Right atrium auricular region (tissue), 2 donors: Measurements from ENCODE around the gene IL5RA. TPM values are rescaled to one million over a fixed set of nuclear protein-coding genes. Genes with fewer than 3 reads are reported as not detected.

ENCODE experiments used
- DNase-seq: peaks from one replicate; pipeline ENCODE4 v3.0.0-alpha.2; 2019; ENCODE audit warnings: low spot score
- H3K27ac ChIP-seq, 2 donors: fragments of 200-600 bp; sonication (generic); 1 replicate in 1 of 2; 2 replicates in 1 of 2; pipeline ENCODE4 v1.5.1; 2016 to 2019
- H3K27me3 ChIP-seq, 2 donors: fragments of 200-600 bp; sonication (generic); one replicate each; pipeline versions ENCODE4 v1.5.1 to v1.6.0; 2017 to 2019
- H3K36me3 ChIP-seq: fragments of 200-600 bp; sonication (generic); one replicate; pipeline ENCODE4 v1.5.1; 2016
- H3K4me1 ChIP-seq, 2 donors: fragments of 200-600 bp; sonication (generic); one replicate each; pipeline versions ENCODE4 v1.5.1 to v1.6.0; 2017 to 2019
- H3K4me3 ChIP-seq, 2 donors: fragments of 200-600 bp; sonication (generic); 1 replicate in 1 of 2; 2 replicates in 1 of 2; pipeline ENCODE4 v1.5.1; 2017 to 2019; ENCODE audit warnings: mild to moderate bottlenecking in 1 of 2, moderate library complexity in 1 of 2
- H3K9me3 ChIP-seq, 2 donors: fragments of 200-600 bp; sonication (generic); one replicate each; pipeline ENCODE4 v1.5.1; 2019
- total RNA-seq, 2 donors: library from RNA; depleted of rRNA; stranded (reverse); fragments of >200 nt; gene quantifications; one replicate each; pipeline ENCODE4 v1.1.0, GENCODE V29; 2016
- TF ChIP-seq, protein P1 (sequence below), 2 donors: fragments of 200-600 bp; sonication (generic); IDR thresholded peaks; one replicate each; pipeline ENCODE4 v1.5.1; 2019; ENCODE audit warnings: antibody characterized with exemption in 2 of 2

The IL5RA gene
- total RNA-seq, 2 donors from 2014 or later, result 0.51 to 2.6 TPM

DNA sequence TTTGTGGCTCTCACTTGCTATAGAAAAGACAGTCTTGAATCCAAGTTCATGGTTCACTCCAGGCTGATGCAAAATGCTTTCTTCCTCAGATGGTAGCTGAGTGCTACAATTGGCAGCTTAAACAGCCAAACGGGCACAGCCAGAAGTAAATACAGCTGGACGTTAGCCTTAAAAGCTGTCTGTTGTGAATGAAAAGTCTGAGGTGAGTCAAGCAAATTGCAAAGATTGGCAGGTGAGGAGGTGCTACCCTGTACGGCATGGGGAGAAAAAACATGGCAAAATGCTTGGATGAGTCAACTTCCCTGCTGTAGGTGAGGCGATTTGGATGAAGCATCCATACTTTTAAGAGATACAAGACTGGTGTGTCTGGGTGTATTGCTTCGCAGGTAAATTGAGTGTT, 40.5 kb downstream of the IL5RA start:
- DNase-seq, result no peak
- Histone ChIP-seq H3K27me3 (no peaks in the 10 kb centered on the region), H3K9me3 (no peaks in the 10 kb centered on the region), H3K4me3 (no peak overlapping the region), H3K36me3 (no peaks in the 10 kb centered on the region), H3K27ac (no peak overlapping the region), H3K4me1 (no peaks in the 10 kb centered on the region)
- TF ChIP-seq, protein P1, sequence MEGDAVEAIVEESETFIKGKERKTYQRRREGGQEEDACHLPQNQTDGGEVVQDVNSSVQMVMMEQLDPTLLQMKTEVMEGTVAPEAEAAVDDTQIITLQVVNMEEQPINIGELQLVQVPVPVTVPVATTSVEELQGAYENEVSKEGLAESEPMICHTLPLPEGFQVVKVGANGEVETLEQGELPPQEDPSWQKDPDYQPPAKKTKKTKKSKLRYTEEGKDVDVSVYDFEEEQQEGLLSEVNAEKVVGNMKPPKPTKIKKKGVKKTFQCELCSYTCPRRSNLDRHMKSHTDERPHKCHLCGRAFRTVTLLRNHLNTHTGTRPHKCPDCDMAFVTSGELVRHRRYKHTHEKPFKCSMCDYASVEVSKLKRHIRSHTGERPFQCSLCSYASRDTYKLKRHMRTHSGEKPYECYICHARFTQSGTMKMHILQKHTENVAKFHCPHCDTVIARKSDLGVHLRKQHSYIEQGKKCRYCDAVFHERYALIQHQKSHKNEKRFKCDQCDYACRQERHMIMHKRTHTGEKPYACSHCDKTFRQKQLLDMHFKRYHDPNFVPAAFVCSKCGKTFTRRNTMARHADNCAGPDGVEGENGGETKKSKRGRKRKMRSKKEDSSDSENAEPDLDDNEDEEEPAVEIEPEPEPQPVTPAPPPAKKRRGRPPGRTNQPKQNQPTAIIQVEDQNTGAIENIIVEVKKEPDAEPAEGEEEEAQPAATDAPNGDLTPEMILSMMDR (IDR thresholded peaks at IDR 0.05), result no peak

GRCh38 chr3:3068358-3068881, 41.8 kb downstream of the IL5RA start:
- H3K9me3 ChIP-seq, result no peaks in the 10 kb centered on the region
- no peak for DNase-seq
- H3K27me3 ChIP-seq, result no peaks in the 10 kb centered on the region
- no peaks in the 10 kb centered on the region for H3K4me1 ChIP-seq
- TF ChIP-seq, protein P1 (IDR thresholded peaks at IDR 0.05), result no peak
- no peaks in the 10 kb centered on the region for H3K36me3 ChIP-seq
- no peak overlapping the region for H3K4me3 ChIP-seq
- no peak overlapping the region for H3K27ac ChIP-seq

- Histone ChIP-seq H3K4me1 (no peaks in the 10 kb centered on the region), H3K27me3 (no peaks in the 10 kb centered on the region), H3K4me3 (no peak overlapping the region), H3K9me3 (no peaks in the 10 kb centered on the region), H3K36me3 (no peaks in the 10 kb centered on the region), H3K27ac (no peak overlapping the region)
- no peak for DNase-seq
- TF ChIP-seq, protein P1 (IDR thresholded peaks at IDR 0.05), result no peak
These were observed 43.3 kb downstream of the IL5RA start for GRCh38 chr3:3066910-3067309.

GRCh38 chr3:3066378-3066777, 43.8 kb downstream of the IL5RA start:
- Histone ChIP-seq H3K36me3 (no peaks in the 10 kb centered on the region), H3K27ac (no peak overlapping the region), H3K27me3 (no peaks in the 10 kb centered on the region), H3K9me3 (no peaks in the 10 kb centered on the region), H3K4me3 (no peak overlapping the region), H3K4me1 (no peaks in the 10 kb centered on the region)
- DNase-seq, result no peak
- TF ChIP-seq, protein P1 (IDR thresholded peaks at IDR 0.05), result no peak

DNA sequence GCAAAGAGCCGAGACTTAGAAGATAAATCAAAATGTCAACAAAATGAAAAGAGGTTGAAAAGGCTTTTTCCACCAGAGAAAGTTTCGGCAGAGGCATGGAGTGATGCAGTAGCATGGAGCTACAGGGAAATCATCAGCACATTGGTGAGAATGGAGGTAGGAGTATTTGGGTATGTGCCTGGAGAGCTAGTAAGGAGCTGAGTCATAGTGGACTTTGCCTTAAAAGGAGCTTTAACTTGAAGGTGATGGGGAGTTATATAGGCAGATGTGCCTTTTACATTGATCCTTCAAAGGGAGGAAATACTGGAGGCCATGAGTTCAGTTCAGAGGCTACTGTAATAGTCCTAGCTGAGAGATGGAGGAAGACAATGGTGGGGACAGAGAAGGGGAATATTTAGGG, 44.3 kb downstream of the IL5RA start:
- H3K4me3 ChIP-seq, result no peak overlapping the region
- H3K27ac ChIP-seq, result no peak overlapping the region
- no peaks in the 10 kb centered on the region for H3K4me1 ChIP-seq
- no peaks in the 10 kb centered on the region for H3K36me3 ChIP-seq
- H3K27me3 ChIP-seq, result no peaks in the 10 kb centered on the region
- H3K9me3 ChIP-seq, result no peaks in the 10 kb centered on the region
- TF ChIP-seq, protein P1 (IDR thresholded peaks at IDR 0.05), result no peak
- DNase-seq, result no peak

- no peaks in the 10 kb centered on the region for H3K4me1 ChIP-seq
- no peaks in the 10 kb centered on the region for H3K36me3 ChIP-seq
- no peak overlapping the region for H3K4me3 ChIP-seq
- no peak overlapping the region for H3K27ac ChIP-seq
- no peaks in the 10 kb centered on the region for H3K9me3 ChIP-seq
- TF ChIP-seq, protein P1 (IDR thresholded peaks at IDR 0.05), result no peak
- DNase-seq, result no peak
- H3K27me3 ChIP-seq, result no peaks in the 10 kb centered on the region
These were observed 45.9 kb downstream of the IL5RA start for GRCh38 chr3:3064297-3064696.
